ENCODE results near the gene SLC9A3. TPM values are rescaled to one million over a fixed set of nuclear protein-coding genes. Genes with fewer than 3 reads are reported as not detected.
"Not testable (repeated sequence)": the region's sequence is repeated elsewhere in the genome, so short reads cannot be mapped to it uniquely, and the experiment has no call there.

The SLC9A3 gene
- total RNA-seq, 4 donors from 2014 or later = 1.7 to 5.0 (median 2.8) TPM

DNA sequence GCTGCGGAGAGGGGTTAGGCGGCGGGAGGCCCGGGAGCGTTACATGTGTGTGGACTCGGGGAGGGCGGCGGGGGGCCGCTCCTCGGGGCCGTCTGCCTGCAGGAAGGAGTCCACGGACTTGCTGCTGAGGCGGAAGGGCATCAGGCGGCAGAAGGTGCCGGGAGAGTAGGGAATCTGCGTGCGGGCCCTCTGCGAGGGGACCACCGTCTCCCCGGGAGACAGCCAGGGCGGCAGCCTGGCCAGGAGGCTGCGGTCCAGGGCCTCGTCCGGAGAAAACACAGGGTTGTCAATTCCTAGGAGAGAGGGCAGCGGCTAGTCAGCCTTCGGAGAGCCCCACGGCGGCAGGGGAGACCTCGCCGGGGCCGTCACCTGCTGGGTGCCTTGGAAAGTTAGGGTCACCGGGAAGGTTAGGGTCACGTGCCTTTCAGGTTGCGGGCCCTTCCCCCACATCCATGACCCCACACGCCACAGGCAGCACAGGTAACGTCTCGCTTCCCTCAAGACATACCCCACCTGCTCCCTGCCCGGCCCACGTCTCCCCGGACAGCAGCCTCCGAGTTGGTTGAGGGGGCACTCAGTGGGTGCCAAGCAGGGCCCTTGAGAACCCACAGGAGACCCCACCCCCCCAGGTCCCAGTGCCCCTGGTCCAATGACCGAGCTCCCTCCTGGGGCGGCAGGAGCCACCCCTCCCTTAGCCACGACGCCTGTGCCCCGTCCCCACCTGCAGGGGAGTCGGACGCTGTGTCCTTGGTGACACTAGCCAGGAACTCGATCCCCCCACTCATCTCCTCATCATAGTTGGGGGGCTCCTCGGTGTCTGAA lies 49.2 kb downstream of the SLC9A3 start:
- H3K4me3 ChIP-seq = peak overlapping the region; percentile 47 to 98 (median 91)
- intact Hi-C loops (cut with DNase I) = loop anchor here (5.0 kb wide), 1 partner anchor 137 kb away; the partner anchor contains the start of gene CEP72

DNA sequence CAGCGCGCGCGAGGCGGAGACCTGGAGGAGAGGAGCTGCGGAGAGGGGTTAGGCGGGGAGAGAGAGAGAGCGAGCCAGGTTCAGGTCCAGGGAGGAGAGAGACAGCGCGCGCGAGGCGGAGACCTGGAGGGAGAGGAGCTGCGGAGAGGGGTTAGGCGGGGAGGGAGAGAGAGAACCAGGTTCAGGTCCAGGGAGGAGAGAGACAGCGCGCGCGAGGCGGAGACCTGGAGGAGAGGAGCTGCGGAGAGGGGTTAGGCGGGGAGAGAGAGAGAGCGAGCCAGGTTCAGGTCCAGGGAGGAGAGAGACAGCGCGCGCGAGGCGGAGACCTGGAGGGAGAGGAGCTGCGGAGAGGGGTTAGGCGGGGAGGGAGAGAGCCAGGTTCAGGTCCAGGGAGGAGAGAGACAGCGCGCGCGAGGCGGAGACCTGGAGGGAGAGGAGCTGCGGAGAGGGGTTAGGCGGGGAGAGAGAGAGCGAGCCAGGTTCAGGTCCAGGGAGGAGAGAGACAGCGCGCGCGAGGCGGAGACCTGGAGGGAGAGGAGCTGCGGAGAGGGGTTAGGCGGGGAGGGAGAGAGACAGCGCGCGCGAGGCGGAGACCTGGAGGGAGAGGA lies 49.9 kb downstream of the SLC9A3 start:
- not testable (repeated sequence) for H3K9me3 ChIP-seq; DNase-seq (ENCODE audit: extremely low spot score); H3K27ac ChIP-seq (replicated peaks in 1 of 4)
- Histone ChIP-seq H3K36me3 (peaks cover 0 to 16% (median 0%) of the 10 kb centered on the region in 4 donors), H3K4me1 (peaks cover 23 to 49% (median 38%) of the 10 kb centered on the region in 4 donors), H3K4me3 (peak overlapping the region; percentile 83 to 98 (median 91)), H3K27me3 (peaks cover 0 to 47% (median 40%) of the 10 kb centered on the region in 4 donors)
- WGBS = 2% methylated on average over 38 of the region's 50 CpGs
- intact Hi-C loops (cut with DNase I) = loop anchor here (5.0 kb wide), 1 partner anchor 138 kb away; the partner anchor contains the start of gene CEP72

More for the DNA sequence above, 49.2 kb downstream of the SLC9A3 start:
- Histone ChIP-seq H3K4me1 (peaks cover 23 to 49% (median 37%) of the 10 kb centered on the region in 4 donors), H3K27me3 (peaks cover 0 to 54% (median 44%) of the 10 kb centered on the region in 4 donors), H3K27ac (replicated peaks in 1 of 4) (no peak overlapping the region), H3K36me3 (peaks cover 0 to 9% (median 0%) of the 10 kb centered on the region in 4 donors), H3K9me3 (no peaks in the 10 kb centered on the region)
- DNase-seq (ENCODE audit: extremely low spot score) = no peak
- WGBS = 19% methylated on average over 26 of the region's 50 CpGs
- no peak for TF ChIP-seq POLR2AphosphoS5 (IDR thresholded peaks at IDR 0.05)
- TF ChIP-seq POLR2A (IDR thresholded peaks at IDR 0.05; ENCODE audit: low read depth) = no peak
- no peak for TF ChIP-seq EP300 (IDR thresholded peaks at IDR 0.05)
- TF ChIP-seq, protein P1, sequence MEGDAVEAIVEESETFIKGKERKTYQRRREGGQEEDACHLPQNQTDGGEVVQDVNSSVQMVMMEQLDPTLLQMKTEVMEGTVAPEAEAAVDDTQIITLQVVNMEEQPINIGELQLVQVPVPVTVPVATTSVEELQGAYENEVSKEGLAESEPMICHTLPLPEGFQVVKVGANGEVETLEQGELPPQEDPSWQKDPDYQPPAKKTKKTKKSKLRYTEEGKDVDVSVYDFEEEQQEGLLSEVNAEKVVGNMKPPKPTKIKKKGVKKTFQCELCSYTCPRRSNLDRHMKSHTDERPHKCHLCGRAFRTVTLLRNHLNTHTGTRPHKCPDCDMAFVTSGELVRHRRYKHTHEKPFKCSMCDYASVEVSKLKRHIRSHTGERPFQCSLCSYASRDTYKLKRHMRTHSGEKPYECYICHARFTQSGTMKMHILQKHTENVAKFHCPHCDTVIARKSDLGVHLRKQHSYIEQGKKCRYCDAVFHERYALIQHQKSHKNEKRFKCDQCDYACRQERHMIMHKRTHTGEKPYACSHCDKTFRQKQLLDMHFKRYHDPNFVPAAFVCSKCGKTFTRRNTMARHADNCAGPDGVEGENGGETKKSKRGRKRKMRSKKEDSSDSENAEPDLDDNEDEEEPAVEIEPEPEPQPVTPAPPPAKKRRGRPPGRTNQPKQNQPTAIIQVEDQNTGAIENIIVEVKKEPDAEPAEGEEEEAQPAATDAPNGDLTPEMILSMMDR (IDR thresholded peaks at IDR 0.05) = no peak

DNA sequence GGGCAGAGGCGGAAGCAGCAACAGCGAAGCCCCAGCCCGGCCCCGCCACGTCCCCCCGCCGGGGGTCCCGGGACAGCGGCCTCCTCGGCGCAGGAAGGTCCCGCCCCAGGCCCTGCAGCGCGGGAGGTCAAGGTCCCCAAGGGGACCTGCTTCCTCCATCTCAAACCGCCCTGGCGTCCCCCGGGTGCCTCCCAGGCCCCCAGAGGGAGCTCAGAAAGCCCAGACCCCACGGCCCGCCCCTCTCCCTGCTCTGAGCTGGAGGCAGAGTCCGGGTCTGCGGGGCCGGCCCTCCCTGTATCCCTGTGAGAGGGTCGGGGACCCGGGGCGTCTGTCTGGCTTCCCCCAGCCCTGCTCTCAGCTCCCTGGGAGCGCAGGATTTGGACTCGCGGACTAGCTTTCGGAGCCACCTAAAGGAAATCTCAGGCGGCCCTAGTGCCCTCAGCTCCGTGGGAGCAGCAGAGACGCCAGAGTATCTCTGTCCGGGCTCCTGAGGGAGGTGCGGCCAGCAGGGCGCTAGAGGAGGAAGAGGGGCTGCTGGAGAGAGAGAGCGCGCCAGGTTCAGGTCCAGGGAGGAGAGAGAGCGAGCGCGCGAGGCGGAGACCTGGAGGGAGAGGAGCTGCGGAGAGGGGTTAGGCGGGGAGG lies 50.6 kb downstream of the SLC9A3 start:
- Histone ChIP-seq H3K4me1 (peaks cover 23 to 49% (median 38%) of the 10 kb centered on the region in 4 donors), H3K9me3 (no peaks in the 10 kb centered on the region), H3K27ac (replicated peaks in 1 of 4) (peak overlapping the region; percentile 73 to 82 (median 77)), H3K4me3 (peak overlapping the region; percentile 83 to 98 (median 91)), H3K27me3 (peaks cover 0 to 40% (median 33%) of the 10 kb centered on the region in 4 donors), H3K36me3 (peaks cover 0 to 19% (median 0%) of the 10 kb centered on the region in 4 donors)
- TF ChIP-seq, protein P1 (IDR thresholded peaks at IDR 0.05) = no peak
- TF ChIP-seq EP300 (IDR thresholded peaks at IDR 0.05) (no peak), POLR2AphosphoS5 (IDR thresholded peaks at IDR 0.05) (no peak), POLR2A (IDR thresholded peaks at IDR 0.05; ENCODE audit: low read depth) (no peak)
- intact Hi-C loops (cut with DNase I) = loop anchor here (5.0 kb wide), 1 partner anchor 139 kb away; the partner anchor contains the start of gene CEP72
- DNase-seq (ENCODE audit: extremely low spot score) = no peak
- WGBS = under 1% methylated on average over 25 of the region's 44 CpGs

DNA sequence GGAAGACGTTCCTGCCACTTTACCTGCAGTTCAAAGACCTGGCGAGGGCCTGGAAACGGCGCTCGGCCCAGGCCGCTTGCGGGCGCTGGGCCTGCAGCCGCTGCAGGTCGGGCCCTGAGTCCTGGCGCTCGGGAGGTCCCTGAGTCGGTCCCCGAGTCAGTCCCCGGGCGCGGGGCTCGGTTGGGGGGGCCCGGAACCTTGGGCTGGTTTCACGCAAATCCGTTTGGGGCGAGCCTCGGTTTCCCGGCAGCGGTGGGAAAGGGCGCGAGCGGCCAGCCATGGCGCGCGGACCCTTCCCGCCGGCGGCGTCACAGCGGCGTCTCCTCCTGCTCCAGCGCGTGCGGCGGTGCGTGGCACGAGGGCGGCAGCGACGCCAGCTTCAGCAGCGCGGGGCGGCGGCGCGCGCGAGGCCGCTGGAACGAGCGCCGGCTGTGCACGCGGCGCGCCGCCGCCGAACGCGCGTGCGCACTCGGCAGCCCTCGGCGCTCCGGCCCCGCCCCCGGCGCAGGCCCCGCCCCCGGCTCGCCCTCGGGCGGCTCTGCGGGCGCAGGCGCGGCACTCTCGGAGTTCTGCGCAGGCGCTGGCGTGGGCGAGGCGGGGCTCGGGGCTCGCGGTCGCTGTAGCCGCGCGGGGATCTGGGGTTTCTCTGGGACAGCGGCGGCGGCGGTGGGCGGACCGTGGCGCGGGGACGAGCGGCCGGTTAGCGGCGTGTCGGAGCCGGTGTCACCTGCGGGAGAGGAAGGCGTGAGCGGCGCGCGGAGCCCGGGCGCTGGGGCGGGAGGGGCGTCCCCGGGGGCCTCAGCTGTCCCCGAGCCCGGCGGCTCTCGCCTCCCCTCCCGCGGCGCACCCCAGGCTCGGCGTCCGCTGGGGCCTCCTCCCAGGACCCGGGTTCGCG lies 51.3 kb downstream of the SLC9A3 start:
- DNase-seq (ENCODE audit: extremely low spot score) = no peak
- H3K4me1 ChIP-seq = peaks cover 23 to 49% (median 38%) of the 10 kb centered on the region in 4 donors
- WGBS = no CpG with 5 or more reads among the region's 137 CpGs
- TF ChIP-seq POLR2AphosphoS5 (IDR thresholded peaks at IDR 0.05) (peak; percentile 70 to 85), POLR2A (IDR thresholded peaks at IDR 0.05; ENCODE audit: low read depth) (no peak)
- TF ChIP-seq, protein P1 (IDR thresholded peaks at IDR 0.05) = no peak
- no peaks in the 10 kb centered on the region for H3K9me3 ChIP-seq
- H3K27ac ChIP-seq (replicated peaks in 1 of 4) = peak overlapping the region; percentile 78 to 83 (median 81)
- peaks cover 0 to 19% (median 0%) of the 10 kb centered on the region in 4 donors for H3K36me3 ChIP-seq
- peaks cover 0 to 32% (median 26%) of the 10 kb centered on the region in 4 donors for H3K27me3 ChIP-seq
- intact Hi-C loops (cut with DNase I) = loop anchor here (5.0 kb wide), 1 partner anchor 139 kb away; the partner anchor contains the start of gene CEP72
- peak overlapping the region; percentile 83 to 98 (median 91) for H3K4me3 ChIP-seq

Measured in esophagus muscularis mucosa (tissue), 4 donors.